GM12872 (cell line): ENCODE data around the gene ZNHIT2.

Source experiments
- TF ChIP-seq, protein P1 (sequence below): IDR thresholded peaks from 3 replicates; pipeline ENCODE4 v1.5.1; 2011; ENCODE audit warnings: low read depth, mild to moderate bottlenecking, low read length, moderate library complexity; ENCODE audit not compliant: insufficient read depth

ZNHIT2 gene

DNA sequence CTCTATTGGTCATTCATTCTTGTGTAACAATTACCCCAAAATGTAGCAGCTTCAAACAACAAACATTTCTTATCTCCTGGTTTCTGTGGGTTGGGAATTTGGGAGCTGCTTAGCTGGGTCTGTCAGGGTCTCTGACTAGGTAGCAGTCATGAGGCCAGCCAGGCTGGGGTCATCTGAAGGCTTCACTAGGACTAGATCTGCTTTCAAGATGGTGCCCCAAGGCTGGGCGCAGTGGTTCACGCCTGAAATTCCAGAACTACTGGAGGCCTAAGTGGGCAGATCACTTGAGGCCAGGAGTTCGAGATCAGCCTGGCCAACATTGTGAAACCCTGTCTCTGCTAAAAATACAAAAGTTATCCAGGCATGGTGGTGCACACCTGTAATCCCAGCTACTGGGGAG is 39.4 kb upstream of the ZNHIT2 start:
- TF ChIP-seq, protein P1, sequence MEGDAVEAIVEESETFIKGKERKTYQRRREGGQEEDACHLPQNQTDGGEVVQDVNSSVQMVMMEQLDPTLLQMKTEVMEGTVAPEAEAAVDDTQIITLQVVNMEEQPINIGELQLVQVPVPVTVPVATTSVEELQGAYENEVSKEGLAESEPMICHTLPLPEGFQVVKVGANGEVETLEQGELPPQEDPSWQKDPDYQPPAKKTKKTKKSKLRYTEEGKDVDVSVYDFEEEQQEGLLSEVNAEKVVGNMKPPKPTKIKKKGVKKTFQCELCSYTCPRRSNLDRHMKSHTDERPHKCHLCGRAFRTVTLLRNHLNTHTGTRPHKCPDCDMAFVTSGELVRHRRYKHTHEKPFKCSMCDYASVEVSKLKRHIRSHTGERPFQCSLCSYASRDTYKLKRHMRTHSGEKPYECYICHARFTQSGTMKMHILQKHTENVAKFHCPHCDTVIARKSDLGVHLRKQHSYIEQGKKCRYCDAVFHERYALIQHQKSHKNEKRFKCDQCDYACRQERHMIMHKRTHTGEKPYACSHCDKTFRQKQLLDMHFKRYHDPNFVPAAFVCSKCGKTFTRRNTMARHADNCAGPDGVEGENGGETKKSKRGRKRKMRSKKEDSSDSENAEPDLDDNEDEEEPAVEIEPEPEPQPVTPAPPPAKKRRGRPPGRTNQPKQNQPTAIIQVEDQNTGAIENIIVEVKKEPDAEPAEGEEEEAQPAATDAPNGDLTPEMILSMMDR = no peak

DNA sequence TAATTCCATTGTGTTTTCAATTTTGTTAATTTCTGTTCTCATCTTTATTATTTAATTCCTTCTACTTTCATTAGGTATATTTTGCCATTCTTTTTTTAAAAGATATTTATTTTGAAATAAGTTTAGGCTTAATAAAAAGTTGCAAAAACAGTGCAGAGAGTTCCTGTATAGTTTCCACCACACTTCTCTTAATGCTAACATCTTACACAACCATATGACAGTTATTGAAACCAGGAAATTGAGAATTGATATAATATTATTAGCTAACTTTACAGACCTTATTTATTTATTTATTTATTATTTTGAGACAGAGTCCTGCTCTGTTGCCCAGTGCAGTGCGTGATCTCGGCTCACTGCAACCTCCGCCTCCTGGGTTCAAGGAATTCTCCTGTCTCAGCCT is 38.8 kb upstream of the ZNHIT2 start:
- TF ChIP-seq, protein P1 = no peak

DNA sequence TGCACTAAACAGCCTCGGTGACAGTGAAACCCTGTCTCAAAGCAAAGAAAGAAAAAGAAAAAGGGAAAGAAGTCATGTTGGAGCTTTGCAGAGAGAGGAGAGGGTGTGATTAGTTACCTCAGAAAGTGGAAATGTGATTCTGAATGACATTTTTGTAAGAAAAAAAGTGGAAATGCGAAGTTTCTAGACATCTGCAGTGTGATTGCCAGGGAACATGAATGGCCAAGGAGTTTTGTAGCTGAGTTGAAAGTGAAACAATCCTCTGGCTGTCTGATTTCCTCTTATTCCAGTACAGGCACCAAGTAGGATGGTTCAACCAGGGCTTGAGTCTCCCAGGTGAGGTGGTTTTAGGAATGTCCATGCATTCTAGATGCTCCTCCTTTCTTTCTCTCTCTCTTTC is 34.6 kb upstream of the ZNHIT2 start:
- TF ChIP-seq, protein P1 = no peak

DNA sequence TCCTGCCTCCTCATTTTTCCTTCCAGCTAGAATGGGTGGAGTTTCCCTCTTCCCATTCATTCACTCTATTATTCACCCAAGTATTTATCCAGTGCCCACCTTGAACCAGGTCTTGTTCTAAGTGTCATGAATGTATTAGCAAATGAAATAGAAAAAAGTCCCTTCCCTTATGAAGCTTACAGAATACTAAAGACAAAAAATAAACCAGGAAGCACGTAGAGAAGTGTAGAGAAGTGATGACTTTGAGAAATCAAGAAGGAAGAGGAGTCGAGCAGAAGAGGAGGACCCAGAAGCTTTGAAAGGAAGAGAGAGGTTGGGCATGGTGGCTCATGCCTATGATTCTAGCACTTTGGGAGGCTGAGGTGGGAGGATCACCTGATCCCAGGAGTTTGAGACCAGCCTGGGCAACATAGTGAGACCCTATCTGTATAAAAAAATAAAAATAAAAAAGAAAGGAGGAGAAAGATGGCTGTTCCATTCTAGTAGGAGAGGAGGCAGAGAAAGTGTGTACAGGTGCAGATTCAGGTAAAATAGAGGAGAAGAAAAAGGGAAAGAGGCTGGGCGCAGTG is 33.9 kb upstream of the ZNHIT2 start:
- TF ChIP-seq, protein P1 = no peak

DNA sequence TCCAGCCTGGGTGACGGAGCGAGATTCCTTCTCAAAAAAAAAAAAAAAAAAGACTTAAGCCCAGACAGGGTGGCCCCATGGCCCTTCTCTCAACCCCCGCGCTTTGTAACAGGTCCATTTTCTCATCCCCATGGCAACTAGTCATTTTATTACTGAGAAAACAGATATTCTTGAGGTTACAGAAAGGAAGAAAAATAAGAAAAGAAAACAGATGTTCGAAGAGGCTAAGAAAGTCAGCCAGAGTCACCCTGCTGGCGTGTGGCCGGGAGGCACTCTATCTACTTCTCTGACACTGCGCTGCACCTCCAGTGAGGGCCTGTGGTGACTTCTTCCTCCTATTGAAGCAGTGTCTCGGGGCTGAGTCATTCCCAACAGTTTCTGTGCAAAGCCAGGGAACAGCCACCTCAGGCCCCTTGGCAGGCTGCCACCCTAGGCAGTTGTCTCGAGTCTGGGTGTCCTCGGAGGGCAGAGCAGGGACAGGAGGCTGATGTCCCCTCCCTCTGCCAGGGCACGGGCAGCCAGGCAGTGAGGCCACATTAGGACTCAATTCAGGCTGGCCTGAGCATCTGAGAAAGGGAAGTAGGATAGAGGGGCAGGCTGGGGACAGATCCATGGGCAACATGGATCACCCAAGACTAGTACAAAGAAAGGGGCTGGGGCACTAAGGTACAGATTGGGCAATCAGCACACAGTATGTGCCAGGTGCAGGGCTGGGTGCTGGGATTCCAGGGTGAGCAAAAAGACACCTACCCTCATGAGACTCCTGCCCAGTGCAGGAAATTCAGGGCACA is 33.2 kb upstream of the ZNHIT2 start:
- TF ChIP-seq, protein P1 = no peak

DNA sequence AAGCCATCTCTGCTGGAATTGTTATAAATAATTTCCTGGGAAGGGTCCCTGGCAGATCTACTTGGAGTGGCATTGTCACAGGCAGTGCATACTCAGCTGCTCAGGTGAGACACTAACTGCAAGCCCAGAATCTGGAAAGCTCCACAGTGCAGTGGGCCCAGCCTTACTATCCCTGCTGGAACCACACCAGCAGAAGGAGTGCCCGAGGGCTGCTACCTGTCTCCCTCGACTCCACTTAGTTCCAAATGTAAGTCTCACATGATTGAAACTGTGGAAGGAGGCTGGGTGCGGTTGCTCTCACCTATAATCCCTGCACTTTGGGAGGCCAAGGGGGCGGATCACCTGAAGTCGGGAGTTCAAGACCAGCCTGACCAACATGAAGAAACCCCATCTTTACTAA is 31.2 kb upstream of the ZNHIT2 start:
- TF ChIP-seq, protein P1 = no peak

DNA sequence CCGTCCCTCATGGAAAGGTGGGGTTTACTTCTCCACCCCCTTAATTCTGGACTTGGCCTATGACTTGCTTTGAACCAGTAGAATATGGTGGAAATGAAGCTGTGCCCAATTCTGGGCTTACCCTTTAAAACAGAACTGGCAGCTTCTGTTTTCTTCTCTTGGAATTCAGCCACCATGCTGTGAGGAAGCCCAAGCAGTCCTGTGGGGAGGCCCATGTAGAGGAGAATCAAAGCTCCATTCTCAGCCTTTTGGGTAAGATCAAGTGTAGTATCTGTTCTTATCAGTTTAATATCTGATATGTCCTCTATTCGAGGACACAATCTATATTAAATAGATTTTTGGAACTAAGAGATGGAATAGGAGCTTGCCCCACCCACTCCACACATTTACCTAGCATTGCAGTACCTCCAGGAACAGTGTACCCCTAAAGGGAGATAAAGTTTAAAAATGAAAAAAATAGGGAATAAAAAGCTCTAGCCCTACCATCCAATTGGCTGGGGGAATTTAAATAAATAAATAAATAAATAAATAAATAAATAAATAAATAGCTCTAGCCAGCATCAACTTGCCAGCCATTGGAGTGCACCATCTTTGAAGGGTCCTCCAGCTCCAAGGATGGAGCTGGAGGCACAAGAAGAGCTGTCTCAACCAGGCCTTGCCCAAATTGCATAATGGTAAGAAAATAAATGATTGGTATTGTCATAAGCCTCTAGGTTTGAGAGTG is 30.0 kb upstream of the ZNHIT2 start:
- TF ChIP-seq, protein P1 = no peak
